NCI-H510A (cell line): ENCODE data around the gene AKAP6.

Experiments
- DNase-seq: peaks from one replicate; lab custom pipeline; 2025; lab: John Stamatoyannopoulos, UW

Gene AKAP6

DNA sequence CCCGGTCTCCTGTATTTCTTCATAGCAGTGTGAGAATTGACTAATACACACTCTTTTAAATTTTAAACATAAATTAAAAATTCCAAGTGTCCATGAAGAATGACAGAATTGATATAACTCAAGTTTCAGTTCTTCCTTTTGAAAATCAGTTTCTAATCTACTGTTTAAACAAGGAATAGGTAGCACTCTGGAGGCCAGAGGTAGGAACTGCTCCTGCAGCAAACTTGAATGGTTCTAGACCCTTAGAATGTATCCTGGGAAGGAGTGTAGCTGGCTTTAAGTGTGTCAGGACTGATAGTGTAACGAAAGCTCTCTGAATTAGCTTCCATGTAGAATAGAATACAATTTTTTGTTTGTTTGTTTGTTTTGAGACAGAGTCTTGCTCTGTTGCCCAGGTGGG is 76.8 kb downstream of the AKAP6 start:
- no peak for DNase-seq

DNA sequence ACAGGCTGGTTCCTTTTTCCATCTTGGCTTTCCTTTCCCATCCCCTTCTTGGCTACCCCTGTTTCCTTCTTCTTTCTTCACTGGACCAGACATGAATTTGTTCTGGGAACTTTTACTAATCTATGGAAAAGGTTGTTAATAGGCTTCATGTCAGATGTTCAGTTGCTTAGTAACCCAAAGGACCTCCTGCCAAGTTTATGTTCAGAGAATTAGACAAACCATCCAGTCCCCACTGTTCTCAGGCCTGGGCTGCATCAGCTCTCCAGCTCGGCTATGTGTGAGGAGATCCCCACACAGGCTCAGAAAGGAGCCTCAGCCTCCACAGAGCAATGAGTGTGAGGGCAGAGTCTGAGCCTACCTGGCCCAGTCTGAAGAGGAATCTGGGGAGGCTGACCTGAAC is 78.0 kb downstream of the AKAP6 start:
- no peak for DNase-seq

DNA sequence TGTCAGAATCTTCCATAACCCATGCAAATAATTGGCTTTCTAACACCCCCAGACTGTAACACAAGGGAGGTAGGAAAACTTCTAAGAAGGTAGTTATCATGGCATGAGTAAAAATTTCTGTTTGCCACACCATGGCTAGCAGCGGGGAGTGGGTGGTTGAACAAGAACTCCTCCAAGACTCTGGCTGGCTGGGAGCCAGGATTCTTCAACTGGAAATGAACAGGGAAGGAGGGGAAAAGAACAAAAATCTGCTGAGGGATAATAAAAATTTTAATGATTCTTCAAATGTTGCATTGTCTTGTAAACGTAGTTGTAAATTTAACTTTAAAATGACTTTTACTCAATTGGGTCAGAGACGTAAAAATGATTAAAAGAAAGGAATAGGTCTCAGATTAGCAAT is 78.9 kb downstream of the AKAP6 start:
- DNase-seq = no peak

DNA sequence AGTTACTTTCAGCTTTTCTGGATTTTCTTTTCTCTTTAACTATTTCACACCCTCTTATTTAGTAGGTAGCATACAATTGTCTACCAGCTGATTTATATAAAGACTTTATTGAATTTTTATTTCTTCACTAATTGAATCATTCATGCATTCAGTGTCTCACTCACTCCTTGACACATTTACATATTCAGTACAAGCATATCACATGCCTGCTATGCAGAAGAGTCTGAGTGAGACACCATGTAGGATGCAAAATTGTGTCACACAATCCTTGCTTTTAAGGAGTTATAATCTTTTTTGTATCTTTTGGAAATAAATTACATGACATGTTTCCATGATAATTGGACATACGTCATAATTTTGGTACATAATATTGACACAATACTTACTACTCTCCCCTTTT is 83.0 kb downstream of the AKAP6 start:
- DNase-seq = no peak

DNA sequence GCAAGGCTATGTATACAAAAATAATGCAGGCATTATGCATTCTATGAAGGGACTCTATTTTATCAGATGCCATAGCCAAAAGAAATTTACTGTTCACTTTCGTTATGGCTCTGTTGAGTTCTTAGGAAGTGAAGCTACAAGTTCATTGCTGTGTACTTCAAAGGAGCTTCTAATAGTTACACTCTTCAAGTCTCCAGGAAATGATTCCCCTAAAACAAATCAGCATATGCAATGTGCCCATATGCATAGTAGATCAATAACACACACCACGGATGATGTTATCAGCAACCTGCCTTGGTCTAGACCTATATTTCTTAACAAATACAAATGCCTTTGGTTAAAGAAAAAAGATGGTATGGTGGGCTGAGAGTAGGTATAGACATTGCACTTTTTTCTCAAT is 83.4 kb downstream of the AKAP6 start:
- DNase-seq = no peak

DNA sequence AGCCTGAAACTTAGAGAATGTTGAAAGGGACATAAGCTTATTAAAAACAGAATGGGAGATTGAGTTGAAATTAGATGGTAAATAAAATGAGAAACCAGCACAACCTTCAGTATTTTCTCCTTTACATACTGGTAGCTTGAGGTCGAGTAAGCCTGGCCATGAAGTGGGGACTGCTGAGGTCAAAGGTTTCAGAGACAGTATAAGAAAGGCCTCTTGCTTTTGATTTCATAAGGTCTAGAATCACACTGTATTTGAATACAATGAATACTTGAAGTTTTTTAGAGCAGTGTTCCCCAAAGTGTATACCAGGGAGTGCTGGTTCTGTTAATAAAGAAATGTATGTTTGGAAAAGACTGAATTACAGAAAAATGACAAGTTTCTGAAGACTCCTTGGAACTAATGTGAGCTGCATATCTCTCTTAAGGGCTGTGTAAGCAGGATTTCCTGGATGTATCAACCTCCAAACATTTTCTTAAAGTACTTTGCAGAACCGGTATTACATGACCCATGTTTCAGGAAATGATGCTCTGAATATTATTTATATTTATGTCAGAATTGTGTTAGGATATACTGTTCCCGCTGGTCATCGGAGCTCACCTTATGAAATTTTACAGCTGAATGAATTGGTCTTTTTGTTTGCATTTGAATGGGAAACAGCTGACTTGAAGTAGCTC is 85.0 kb downstream of the AKAP6 start:
- DNase-seq = no peak

DNA sequence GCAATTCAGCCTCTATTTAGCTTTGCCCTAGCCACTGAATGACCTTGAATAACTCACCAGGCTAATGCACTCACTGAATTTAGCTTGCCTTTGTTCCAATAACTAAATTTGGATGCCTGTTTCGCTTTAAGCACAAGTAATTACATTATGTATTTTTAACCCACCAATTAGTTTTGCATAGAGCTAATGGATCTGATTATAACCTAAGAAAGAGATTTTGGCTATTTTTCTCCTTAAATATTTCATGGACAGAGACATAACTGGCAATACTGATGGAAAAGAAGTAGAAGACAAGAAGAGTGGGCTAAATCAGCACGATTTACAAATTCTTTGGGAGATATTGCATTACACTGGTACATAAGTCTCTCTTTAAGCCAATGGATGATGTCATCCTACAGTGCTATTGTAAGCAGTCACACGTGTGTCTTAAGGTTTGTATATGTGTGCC is 85.7 kb downstream of the AKAP6 start:
- DNase-seq = no peak

DNA sequence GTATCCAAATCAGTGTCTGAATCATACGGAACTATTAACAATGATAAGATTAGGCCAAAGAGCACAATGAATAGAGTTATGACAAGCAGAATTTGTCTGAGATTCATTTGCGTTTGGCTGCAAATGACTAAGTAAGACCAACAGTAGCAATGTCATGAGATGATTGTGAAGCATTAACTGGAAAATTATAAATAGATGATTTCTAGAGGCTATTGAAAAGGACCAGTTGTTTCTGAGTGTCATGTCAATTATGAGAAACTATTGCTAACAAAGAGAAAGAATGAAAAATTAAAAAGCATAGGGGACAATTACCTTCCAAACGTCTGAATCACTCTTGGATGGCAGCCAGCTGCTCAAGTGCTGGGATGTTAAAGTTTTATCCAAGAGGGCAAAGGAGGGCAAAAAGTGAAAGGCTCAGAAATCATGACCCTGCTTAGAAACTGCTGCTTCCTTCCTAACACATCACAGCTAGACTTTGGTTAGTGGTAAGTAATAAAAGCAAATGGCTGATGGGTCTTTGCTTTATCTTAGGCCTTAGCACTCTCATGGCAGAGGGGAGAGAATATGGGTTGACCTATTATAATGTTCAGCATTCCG is 89.0 kb downstream of the AKAP6 start:
- DNase-seq = no peak

DNA sequence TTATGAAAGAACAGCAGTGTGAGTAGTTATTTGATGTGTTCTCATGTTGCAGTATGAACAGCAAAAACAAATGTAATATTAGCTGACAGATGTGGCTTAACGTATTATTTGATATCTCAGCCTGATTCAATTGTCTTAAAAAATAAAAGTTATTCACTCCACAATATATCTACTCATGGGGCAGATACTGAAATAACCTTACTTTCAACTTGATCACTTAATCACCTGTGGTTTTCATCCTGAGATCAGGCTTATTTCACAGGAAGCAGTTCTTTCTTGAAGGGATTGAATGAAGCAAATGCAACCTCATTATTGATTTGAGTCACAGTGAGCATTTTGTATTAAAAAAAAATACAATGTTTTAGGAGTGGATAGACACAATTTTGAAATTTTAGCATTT is 90.3 kb downstream of the AKAP6 start:
- DNase-seq = no peak

DNA sequence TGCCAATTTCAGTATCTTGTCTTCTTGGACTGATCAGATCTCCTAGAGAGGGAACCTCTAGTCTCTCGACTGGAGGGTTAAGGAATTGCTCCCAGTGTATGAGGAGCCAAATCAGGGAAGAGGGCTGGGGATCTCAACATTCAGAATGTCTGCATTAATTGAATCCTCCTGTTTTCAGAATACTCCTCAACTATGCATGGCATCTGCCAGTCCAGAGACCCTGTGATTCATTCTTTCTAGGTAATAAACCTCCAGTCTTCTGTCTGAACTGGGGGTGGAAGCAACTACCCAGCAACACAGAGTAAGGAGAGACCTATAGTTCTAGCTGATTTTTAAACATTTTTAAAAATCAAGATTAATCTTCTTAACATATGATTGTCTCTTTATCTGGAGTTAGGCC is 92.7 kb downstream of the AKAP6 start:
- DNase-seq = no peak

DNA sequence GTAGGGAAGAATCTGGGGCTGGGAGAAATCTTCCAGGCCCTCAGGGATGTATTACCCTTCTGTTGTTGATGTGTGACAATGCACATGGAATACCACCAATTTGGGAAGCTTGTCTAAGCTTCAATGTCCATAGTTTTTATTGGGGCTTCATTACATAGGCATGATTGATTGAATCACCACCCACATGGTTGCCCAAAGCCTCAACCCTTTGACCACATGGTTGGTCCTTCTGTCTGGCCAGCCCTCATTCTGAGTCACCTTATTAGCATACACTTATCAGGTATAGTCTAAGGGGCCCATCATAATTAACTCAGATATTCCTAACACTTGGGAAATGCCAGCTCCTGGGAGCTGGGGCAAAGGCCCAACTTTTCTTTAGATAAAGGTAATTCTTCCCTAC is 93.3 kb downstream of the AKAP6 start:
- DNase-seq = no peak

DNA sequence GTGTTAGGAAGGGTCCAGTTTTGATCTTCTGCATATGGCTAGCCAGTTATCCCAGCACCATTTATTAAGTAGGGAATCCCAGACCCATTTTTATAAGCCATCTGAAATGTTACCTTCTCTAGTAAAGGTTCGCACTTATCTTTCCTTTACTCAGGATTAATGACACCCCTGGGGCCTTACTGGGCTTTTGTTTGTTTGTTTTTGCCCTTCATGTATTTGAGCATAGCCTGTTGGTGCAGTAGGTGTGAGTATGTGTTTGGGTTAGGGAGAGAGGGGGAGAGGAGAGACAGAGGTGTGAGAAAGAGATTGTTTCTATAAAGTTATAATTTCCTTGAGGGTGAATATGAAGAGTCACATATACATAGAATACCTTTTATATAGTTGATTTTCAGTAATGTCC is 96.9 kb downstream of the AKAP6 start:
- no peak for DNase-seq

DNA sequence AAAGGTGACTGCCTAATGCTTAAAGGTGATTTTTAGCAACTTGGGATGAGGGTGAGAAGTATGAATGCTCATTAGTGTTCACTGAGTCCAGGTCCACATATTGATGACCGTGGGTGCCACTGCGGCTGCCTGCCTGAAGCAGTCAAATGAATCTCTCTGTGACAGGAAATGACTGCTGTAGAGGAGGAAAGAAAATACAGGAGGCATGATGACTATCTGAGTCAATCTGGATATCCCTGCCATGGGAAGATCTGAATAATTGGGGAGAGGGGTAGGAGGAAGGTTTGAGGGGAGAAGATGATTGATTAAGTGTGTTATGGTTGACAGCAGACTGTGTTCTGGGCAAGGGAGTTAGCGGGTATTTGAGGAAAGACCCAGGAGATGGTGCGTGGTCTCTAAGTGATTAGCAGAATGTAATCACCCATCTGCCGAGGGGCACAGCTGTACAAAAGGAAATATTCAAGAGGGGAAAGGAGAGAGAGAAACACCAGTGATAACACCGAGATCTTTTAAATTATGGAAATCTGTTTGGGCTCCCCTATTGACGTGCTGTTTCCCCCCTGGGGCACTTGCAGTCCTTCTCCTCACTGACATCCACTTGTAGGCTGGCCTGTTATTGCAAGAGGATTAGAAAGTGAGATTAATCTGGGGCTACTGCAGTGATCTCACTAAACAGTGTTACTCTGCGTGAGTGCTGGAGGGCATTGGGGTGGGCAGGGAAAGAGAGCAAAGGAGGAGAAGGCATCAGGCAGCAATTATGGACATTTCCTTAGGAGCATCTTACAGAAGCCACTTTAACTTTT is 97.7 kb downstream of the AKAP6 start:
- DNase-seq = no peak

DNA sequence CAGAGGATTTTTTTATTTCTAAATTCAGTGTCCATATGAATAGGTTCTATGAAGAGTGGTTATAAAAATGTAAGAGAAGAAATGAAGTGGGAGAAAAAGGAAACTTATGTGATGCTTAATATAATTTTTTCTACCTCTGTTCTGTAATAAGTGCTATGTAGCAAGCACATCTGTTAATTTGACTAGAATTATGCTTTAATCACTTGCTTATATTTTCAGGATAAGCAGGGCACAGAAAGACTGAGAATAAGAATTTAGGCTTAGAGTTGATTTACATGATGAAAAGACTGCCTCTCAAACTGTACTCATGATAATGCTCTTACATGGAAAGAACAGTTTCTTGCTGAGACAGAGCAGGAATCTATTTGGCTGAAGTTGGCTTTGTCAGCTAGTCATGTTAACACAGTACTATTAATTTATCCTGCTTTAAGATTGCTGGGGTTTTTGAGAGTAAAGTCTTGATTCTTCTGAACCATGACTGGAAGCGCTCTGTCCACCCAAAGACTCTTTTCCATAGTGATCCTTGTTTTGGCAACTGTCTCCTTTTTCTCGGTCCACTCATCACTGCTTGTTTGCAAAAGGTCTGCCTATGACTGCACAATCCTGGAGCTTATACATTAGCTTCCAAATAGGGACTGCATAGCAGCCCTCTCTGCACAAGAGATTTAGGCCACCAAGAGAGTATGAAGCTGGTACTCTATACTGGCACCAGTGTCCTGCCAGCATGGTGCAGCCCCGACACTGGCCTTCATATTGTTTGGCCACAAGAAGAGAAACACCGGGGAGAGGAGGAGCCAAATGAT is 98.8 kb downstream of the AKAP6 start:
- no peak for DNase-seq

DNA sequence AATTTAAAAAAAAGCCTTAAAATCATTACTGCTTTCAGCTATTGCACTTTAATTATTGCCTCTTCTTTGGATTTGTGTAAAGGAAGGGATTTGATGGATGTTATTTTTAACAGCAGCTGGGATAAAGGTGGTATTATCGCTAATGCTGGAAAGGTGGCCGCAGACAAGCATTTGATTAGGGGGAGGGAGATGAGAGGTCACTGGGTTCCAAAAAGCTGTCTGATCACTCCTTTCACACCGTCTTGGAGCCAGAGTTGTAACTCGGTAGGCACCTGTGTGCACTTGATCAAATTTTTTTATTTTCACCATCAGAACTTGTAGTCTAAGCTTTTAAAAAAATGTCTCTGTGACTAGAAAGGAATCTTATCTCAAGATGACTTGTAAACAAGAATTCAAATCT is 99.8 kb downstream of the AKAP6 start:
- no peak for DNase-seq

DNA sequence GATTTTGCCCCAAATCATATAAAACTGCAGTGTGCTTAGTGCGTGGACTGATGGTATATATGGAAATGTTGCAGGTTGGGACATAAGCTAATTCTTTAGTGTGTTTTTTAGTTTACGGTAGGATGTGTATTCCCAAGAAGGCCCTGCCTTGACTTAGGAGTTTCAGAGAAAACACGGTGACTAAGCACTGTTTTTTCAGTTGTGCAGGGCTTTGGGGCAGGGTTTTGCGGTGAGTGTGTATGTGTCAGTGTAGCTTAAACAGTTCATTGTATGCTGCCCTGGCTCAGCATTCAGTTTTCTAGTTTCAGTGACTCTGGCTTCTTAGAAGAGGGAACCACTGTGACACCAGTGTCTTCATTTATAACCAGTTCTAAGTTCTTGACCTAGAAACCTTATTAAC is 101.2 kb downstream of the AKAP6 start:
- no peak for DNase-seq

DNA sequence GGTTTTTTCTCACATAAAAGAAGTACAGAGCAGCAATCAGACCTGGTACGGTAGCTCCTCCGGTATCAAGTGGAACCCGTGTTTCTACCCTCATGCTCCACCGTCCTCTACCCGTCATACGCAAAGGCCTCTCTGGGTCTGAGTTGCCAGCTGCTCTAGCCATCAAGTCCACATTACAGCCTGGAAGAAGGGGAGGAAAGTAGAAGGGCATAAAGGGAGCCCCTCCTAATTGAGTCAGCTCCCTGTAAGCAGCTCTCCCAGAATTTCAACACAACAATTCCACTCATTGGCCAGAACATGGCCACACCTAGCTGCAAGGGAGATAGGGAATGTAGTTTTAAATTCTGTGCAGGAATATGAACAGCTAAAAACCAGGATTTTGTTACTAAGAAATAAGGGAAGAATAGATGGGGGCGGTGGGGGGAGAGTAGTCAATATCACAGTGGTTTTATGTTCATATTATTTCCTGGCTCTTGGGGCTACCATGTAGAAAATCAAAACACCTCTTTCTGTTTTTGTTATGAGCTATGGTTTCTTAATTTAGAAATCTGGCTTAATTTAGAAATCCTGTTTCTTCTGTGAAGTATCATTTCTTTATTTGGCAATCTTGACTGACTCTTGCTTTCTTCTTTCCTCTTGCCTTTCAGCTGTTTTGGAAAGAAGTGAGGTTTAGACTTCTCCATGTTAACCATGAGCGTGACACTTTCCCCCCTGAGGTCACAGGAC is 103.9 kb downstream of the AKAP6 start:
- no peak for DNase-seq

DNA sequence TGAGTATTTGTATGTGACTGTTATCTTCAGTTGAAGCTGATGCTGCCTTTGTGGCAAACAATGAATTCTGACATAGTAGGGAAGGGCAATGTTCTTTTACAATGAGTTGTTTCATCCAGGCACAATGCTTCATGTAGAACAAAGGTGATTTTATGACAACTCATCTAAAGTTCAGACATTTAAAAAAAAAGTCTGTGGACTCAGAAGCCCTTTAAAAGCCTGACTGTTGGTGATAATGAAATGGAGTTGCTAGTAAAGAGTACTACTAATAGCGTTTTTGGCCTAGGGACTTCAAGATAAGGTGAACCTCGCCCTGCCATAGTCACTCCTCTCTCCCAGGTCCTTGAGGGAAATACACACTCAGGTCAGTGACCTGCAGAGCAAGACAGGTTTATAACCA is 105.1 kb downstream of the AKAP6 start:
- DNase-seq = no peak

DNA sequence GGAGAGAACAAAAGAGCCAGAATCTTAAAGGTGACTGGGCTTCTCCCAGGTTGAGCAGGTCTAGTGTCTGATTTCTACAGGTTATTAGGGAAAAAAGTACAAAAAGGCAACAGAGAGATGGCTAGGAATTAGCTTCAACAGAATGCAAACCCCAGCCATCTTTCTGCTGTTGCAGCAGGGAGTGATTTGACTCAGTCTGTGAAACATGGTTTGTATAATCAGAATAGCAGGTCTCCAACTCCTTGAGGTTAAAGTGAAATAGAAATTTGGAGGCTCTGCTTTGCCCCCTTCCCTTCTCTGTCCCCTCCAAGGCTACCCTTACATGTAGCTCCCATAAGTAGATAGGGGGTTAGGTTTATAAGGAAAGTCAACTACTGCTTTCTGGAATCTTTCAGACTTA is 105.8 kb downstream of the AKAP6 start:
- DNase-seq = no peak

DNA sequence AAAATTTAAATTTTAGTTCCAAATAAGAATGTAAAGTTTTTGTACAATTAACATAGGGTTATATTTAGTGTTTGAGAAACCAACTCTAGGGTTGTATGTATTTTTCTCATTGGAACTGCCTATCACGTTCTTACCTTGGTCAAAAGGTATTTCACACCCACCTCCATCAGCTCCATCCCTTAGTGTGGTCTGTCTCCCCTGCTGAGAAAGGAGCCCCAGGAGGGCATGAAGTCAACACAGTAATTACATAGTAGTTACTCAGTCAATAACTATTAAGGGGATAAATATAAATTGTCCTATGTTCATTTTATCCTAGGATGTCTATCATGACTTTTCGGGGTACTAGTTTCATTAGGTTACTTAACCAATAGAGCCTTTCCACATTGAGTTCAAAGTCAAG is 106.3 kb downstream of the AKAP6 start:
- no peak for DNase-seq

DNA sequence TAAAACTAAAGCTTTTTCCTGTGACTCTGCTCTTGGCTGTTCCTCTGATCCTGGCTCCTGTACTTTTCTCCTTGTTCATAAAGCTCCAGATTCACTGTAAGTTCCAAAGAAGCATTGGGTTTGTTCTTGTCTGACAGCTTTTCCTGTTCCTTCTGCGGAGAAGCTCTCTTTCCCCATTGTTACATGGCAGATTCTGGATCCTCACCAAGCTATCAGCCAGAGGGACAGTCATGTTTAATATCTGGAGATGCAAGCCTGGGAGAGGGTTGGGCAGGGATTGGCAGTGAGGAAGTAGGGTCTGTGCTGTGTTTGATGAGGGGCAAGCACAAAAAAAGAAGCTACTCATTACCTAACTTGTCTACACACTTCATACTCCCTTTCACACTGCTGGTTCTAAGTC is 107.9 kb downstream of the AKAP6 start:
- DNase-seq = no peak

DNA sequence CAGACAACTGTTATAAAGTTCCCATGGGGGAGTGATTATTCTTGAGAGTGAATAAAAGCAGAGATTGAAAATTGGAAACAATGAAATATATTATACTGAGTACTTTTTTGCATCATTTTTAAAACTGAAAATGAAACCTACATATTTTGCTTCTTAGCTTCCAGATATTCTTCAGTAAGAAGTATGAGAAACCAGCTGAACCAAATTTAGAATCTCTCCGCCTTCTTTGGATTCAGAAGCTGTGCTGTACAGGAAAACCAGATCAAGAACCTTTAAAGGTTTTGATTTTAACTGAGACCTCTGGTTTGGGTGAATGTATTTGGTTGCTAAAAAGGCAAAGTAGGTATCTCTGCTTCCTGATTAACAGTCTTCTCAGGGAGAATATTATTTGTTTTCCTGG is 109.4 kb downstream of the AKAP6 start:
- no peak for DNase-seq
